ENCODE results near the gene STRBP. TPM values are rescaled to one million over a fixed set of nuclear protein-coding genes. Genes with fewer than 3 reads are reported as not detected.
A peak's percentile ranks its signal among the peaks of the same experiment; 100 is the strongest.

Gene STRBP
- total RNA-seq, 4 donors from 2014 or later: 10.6 to 18.4 (median 14.5) TPM

- Histone ChIP-seq H3K4me3 (no peak overlapping the region), H3K36me3 (no peaks in the 10 kb centered on the region), H3K4me1 (no peaks in the 10 kb centered on the region), H3K27me3 (no peaks in the 10 kb centered on the region), H3K9me3 (no peaks in the 10 kb centered on the region), H3K27ac (no peak overlapping the region)
- 57% methylated on average over 3 of the region's 3 CpGs for WGBS
- DNase-seq (ENCODE audit: low spot score in 2 of 2): no peak
- TF ChIP-seq EP300 (IDR thresholded peaks at IDR 0.05): no peak
These were observed 36.1 kb downstream of the STRBP start for GRCh38 chr9:123232332-123232731.

GRCh38 chr9:123231421-123231820, 37.0 kb downstream of the STRBP start:
- H3K27me3 ChIP-seq: no peaks in the 10 kb centered on the region
- H3K9me3 ChIP-seq: no peaks in the 10 kb centered on the region
- H3K27ac ChIP-seq: no peak overlapping the region
- no peak overlapping the region for H3K4me3 ChIP-seq
- TF ChIP-seq EP300 (IDR thresholded peaks at IDR 0.05): no peak
- no peak for TF ChIP-seq CTCF (IDR thresholded peaks at IDR 0.05)
- TF ChIP-seq POLR2AphosphoS5 (IDR thresholded peaks at IDR 0.05): no peak
- TF ChIP-seq POLR2A (IDR thresholded peaks at IDR 0.05): no peak
- H3K36me3 ChIP-seq: no peaks in the 10 kb centered on the region
- 98% methylated on average over 1 of the region's 1 CpG for WGBS
- H3K4me1 ChIP-seq: no peaks in the 10 kb centered on the region
- no peak for DNase-seq (ENCODE audit: low spot score in 2 of 2)

DNA sequence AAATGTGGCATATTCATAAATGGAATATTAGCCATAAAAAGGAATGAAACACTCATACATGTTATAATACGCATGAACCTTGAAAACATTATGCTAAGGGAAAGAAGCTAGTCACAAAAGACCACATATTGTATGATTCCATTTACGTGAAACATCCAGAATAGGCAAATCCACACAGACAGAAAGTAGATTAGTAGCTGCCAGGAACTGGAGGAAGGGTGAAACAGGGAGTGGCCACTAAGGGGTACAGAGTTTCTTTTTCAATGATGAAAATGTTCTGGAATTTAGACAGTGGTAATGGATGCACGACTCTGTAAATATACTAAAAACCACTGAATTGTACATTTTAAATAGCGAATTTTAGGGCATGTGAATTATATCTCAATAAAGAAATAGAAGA, 39.4 kb downstream of the STRBP start:
- Histone ChIP-seq H3K27ac (no peak overlapping the region), H3K4me1 (peaks cover 7% of the 10 kb centered on the region), H3K27me3 (no peaks in the 10 kb centered on the region), H3K9me3 (no peaks in the 10 kb centered on the region), H3K36me3 (no peaks in the 10 kb centered on the region), H3K4me3 (no peak overlapping the region)
- DNase-seq (ENCODE audit: low spot score in 2 of 2): no peak
- 84% methylated on average over 4 of the region's 4 CpGs for WGBS
- no peak for TF ChIP-seq CTCF (IDR thresholded peaks at IDR 0.05)
- TF ChIP-seq EP300 (IDR thresholded peaks at IDR 0.05): no peak
- TF ChIP-seq POLR2AphosphoS5 (IDR thresholded peaks at IDR 0.05): no peak
- TF ChIP-seq POLR2A (IDR thresholded peaks at IDR 0.05): no peak

GRCh38 chr9:123225995-123226394, 42.4 kb downstream of the STRBP start:
- Histone ChIP-seq H3K36me3 (no peaks in the 10 kb centered on the region), H3K4me1 (peaks cover 7% of the 10 kb centered on the region), H3K27ac (no peak overlapping the region), H3K9me3 (no peaks in the 10 kb centered on the region), H3K4me3 (no peak overlapping the region), H3K27me3 (no peaks in the 10 kb centered on the region)
- DNase-seq (ENCODE audit: low spot score in 2 of 2): no peak
- 76% methylated on average over 4 of the region's 4 CpGs for WGBS
- TF ChIP-seq POLR2AphosphoS5 (IDR thresholded peaks at IDR 0.05): no peak
- TF ChIP-seq CTCF (IDR thresholded peaks at IDR 0.05): no peak
- TF ChIP-seq POLR2A (IDR thresholded peaks at IDR 0.05): no peak
- TF ChIP-seq EP300 (IDR thresholded peaks at IDR 0.05): no peak

DNA sequence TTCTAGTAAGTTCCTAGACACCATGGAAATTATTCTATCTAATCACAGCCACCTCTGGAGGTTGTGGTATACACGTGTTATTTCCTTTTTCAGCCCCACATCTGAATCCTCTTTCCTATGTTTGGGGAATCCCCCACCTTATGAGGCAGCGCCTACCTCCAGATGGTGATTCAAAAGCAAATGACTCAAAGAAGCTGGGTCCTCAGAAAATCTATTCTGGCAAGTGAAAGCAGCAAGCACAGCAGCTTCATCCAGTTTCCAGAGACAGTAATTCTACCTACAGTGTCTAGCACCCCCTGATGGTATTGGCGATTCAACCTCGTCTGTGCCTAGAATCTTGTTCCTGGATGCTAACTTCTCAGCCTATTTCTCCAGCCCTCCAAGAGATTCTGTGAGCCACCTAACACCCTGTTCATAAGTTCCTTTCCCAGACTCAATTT, 43.0 kb downstream of the STRBP start:
- Histone ChIP-seq H3K9me3 (no peaks in the 10 kb centered on the region), H3K4me1 (peaks cover 7% of the 10 kb centered on the region), H3K27me3 (no peaks in the 10 kb centered on the region), H3K4me3 (no peak overlapping the region), H3K27ac (no peak overlapping the region), H3K36me3 (no peaks in the 10 kb centered on the region)
- 13% methylated on average over 4 of the region's 4 CpGs for WGBS
- no peak for TF ChIP-seq POLR2AphosphoS5 (IDR thresholded peaks at IDR 0.05)
- TF ChIP-seq CTCF (IDR thresholded peaks at IDR 0.05): peak in 1 of 2 donors; percentile 19
- TF ChIP-seq EP300 (IDR thresholded peaks at IDR 0.05): no peak
- TF ChIP-seq POLR2A (IDR thresholded peaks at IDR 0.05): no peak
- no peak for DNase-seq (ENCODE audit: low spot score in 2 of 2)

GRCh38 chr9:123220127-123220526, 48.3 kb downstream of the STRBP start:
- peaks cover 8% of the 10 kb centered on the region for H3K4me1 ChIP-seq
- DNase-seq (ENCODE audit: low spot score in 2 of 2): no peak
- 79% methylated on average over 2 of the region's 2 CpGs for WGBS
- H3K9me3 ChIP-seq: no peaks in the 10 kb centered on the region
- no peak overlapping the region for H3K27ac ChIP-seq
- no peaks in the 10 kb centered on the region for H3K27me3 ChIP-seq
- H3K36me3 ChIP-seq: no peaks in the 10 kb centered on the region
- TF ChIP-seq POLR2AphosphoS5 (IDR thresholded peaks at IDR 0.05) (no peak), CTCF (IDR thresholded peaks at IDR 0.05) (no peak), EP300 (IDR thresholded peaks at IDR 0.05) (no peak), POLR2A (IDR thresholded peaks at IDR 0.05) (no peak)
- H3K4me3 ChIP-seq: no peak overlapping the region

All from suprapubic skin (tissue), 4 donors.